IMR-90 (cell line): ENCODE results near the gene ROBO2. TPM values are rescaled to one million over a fixed set of nuclear protein-coding genes. Genes with fewer than 3 reads are reported as not detected.

ENCODE experiments used
- ATAC-seq: fragments of 200-7000 bp; cut with Tn5 transposase; 2 replicates; pipeline ENCODE4 v1.9.1; 2020; ENCODE audit warnings: low read depth, mild to moderate bottlenecking, moderate library complexity
- BruUV-seq: library from RNA; stranded (reverse); fragments of 400-500 nt; replicated peaks from 2 replicates; lab custom pipeline; 2021; lab: Mats Ljungman, UMichigan
- CTCF ChIA-PET: fragments of 300-600 bp; formaldehyde crosslinking; extraction: SDS; loops from one replicate; lab custom pipeline; 2021; ENCODE audit warnings: antibody characterized with exemption; lab: Yijun Ruan, JAX
- POLR2A ChIA-PET: fragments of 300-600 bp; sonication (Branson Sonifier 250); formaldehyde crosslinking; loops from one replicate; lab custom pipeline; 2022; ENCODE audit warnings: antibody characterized with exemption; ENCODE audit not compliant: unreplicated experiment; lab: Charles Lee
- DNase-seq: peaks from one replicate; pipeline ENCODE4 v3.0.0; 2013
- H2AFZ ChIP-seq: replicated peaks from 2 replicates; pipeline ENCODE3; 2013; ENCODE audit warnings: low read length, mild to moderate bottlenecking; ENCODE audit not compliant: poor library complexity
- H2AK5ac ChIP-seq: 2 replicates; pipeline ENCODE4 v1.6.1; 2013; ENCODE audit warnings: low read depth, low read length, inconsistent platforms
- H2AK9ac ChIP-seq: replicated peaks from 2 replicates; pipeline ENCODE3; 2013; ENCODE audit warnings: mild to moderate bottlenecking, low read depth, low read length, moderate library complexity; ENCODE audit not compliant: poor library complexity
- H2BK120ac ChIP-seq: 2 replicates; pipeline ENCODE4 v1.6.1; 2013; ENCODE audit warnings: low read depth, low read length, inconsistent platforms
- H2BK15ac ChIP-seq: 3 replicates; pipeline ENCODE4 v1.6.1; 2013; ENCODE audit warnings: low read depth, low read length, inconsistent platforms
- H2BK20ac ChIP-seq: 2 replicates; pipeline ENCODE4 v1.6.1; 2013; ENCODE audit warnings: low read depth, mild to moderate bottlenecking, inconsistent platforms, low read length, moderate library complexity
- H2BK5ac ChIP-seq: 2 replicates; pipeline ENCODE4 v1.6.1; 2013; ENCODE audit warnings: mild to moderate bottlenecking, low read depth, low read length, inconsistent platforms; ENCODE audit not compliant: poor library complexity, severe bottlenecking
- H3K14ac ChIP-seq: replicated peaks from 2 replicates; pipeline ENCODE4 v1.6.1; 2013; ENCODE audit warnings: low read depth, low read length, inconsistent platforms
- H3K18ac ChIP-seq: 2 replicates; pipeline ENCODE4 v1.6.1; 2013; ENCODE audit warnings: low read depth, low read length, control low read depth
- H3K23ac ChIP-seq: 2 replicates; pipeline ENCODE4 v1.6.1; 2013; ENCODE audit warnings: low read depth, low read length, inconsistent platforms
- H3K27ac ChIP-seq: 2 replicates; pipeline ENCODE4 v1.5.1; 2013; ENCODE audit warnings: mild to moderate bottlenecking, control low read depth, low read length; ENCODE audit not compliant: insufficient read depth
- H3K27me3 ChIP-seq: 2 replicates; pipeline ENCODE4 v1.6.1; 2013; ENCODE audit warnings: low read length; ENCODE audit not compliant: control insufficient read depth, insufficient read depth
- H3K36me3 ChIP-seq: 2 replicates; pipeline ENCODE4 v1.6.1; 2013; ENCODE audit warnings: low read length, mixed read lengths; ENCODE audit not compliant: control insufficient read depth, insufficient read depth
- H3K4ac ChIP-seq: 2 replicates; pipeline ENCODE4 v1.6.1; 2013; ENCODE audit warnings: low read depth, low read length, inconsistent platforms
- H3K4me1 ChIP-seq: 2 replicates; pipeline ENCODE4 v1.6.1; 2013; ENCODE audit warnings: low read length, mixed read lengths; ENCODE audit not compliant: control insufficient read depth, insufficient read depth
- H3K4me2 ChIP-seq: 2 replicates; pipeline ENCODE4 v1.6.1; 2013; ENCODE audit warnings: low read depth, mild to moderate bottlenecking, control low read depth, low read length, moderate library complexity
- H3K4me3 ChIP-seq: 2 replicates; pipeline ENCODE4 v1.5.1; 2013; ENCODE audit warnings: low read depth, mild to moderate bottlenecking, control low read depth, low read length, moderate library complexity; ENCODE audit not compliant: insufficient read depth
- H3K56ac ChIP-seq: 2 replicates; pipeline ENCODE4 v1.6.1; 2013; ENCODE audit warnings: low read length, inconsistent platforms; ENCODE audit not compliant: insufficient read depth; ENCODE audit errors: extremely low read depth
- H3K79me1 ChIP-seq, 2 experiments: 2 replicates each; pipeline ENCODE4 v1.6.1; 2013; ENCODE audit warnings: low read length in 2 of 2, inconsistent platforms in 1 of 2, low read depth in 1 of 2
- H3K9ac ChIP-seq: 2 replicates; pipeline ENCODE4 v1.6.1; 2013; ENCODE audit warnings: low read depth, low read length, control low read depth
- H3K9me1 ChIP-seq: 2 replicates; pipeline ENCODE4 v1.6.1; 2013; ENCODE audit warnings: low read length, inconsistent platforms; ENCODE audit not compliant: insufficient read depth
- H3K9me3 ChIP-seq: 2 replicates; pipeline ENCODE4 v1.6.1; 2013; ENCODE audit warnings: low read length; ENCODE audit not compliant: control insufficient read depth, insufficient read depth
- H4K20me1 ChIP-seq: 2 replicates; pipeline ENCODE4 v1.6.1; 2013; ENCODE audit warnings: low read length, inconsistent platforms; ENCODE audit not compliant: insufficient read depth
- H4K5ac ChIP-seq: 2 replicates; pipeline ENCODE4 v1.6.1; 2013; ENCODE audit warnings: mild to moderate bottlenecking, low read depth, low read length, control low read depth
- H4K8ac ChIP-seq, 2 experiments: 2 replicates each; pipeline ENCODE4 v1.6.1; 2013; ENCODE audit warnings: low read depth in 2 of 2, low read length in 2 of 2, control low read depth in 1 of 2, inconsistent platforms in 1 of 2
- H4K91ac ChIP-seq: 2 replicates; pipeline ENCODE4 v1.6.1; 2013; ENCODE audit warnings: low read depth, low read length, inconsistent platforms; ENCODE audit not compliant: insufficient read depth
- BHLHE40 ChIP-seq: fragments of 150-350 bp; IDR thresholded peaks from 2 replicates; pipeline ENCODE4 v1.6.1; 2016; ENCODE audit warnings: mild to moderate bottlenecking, low read depth, low read length
- CEBPB ChIP-seq: IDR thresholded peaks from 2 replicates; pipeline ENCODE4 v1.6.1; 2012; ENCODE audit warnings: low read depth, low read length, improper control_type of control experiment
- CHD1 ChIP-seq: IDR thresholded peaks from 2 replicates; pipeline ENCODE4 v1.6.1; 2012; ENCODE audit warnings: low read depth, low read length, improper control_type of control experiment
- CTCF ChIP-seq: conservative IDR thresholded peaks from 2 replicates; pipeline ENCODE4 v1.5.1; 2012; ENCODE audit warnings: mild to moderate bottlenecking, low read depth, low read length, improper control_type of control experiment
- ELK1 ChIP-seq: fragments of 150-350 bp; IDR thresholded peaks from 2 replicates; pipeline ENCODE4 v1.6.1; 2016; ENCODE audit warnings: low read depth, mild to moderate bottlenecking, low read length, moderate library complexity, borderline replicate concordance
- FOS ChIP-seq: fragments of 150-350 bp; IDR thresholded peaks from 2 replicates; pipeline ENCODE4 v1.6.1; 2016; ENCODE audit warnings: low read depth, low read length
- MAFK ChIP-seq: IDR thresholded peaks from 2 replicates; pipeline ENCODE4 v1.6.1; 2012; ENCODE audit warnings: low read depth, low read length, improper control_type of control experiment
- MAZ ChIP-seq: IDR thresholded peaks from 2 replicates; pipeline ENCODE4 v1.6.1; 2012; ENCODE audit warnings: low read depth, mild to moderate bottlenecking, low read length, improper control_type of control experiment, moderate library complexity, borderline replicate concordance
- MXI1 ChIP-seq: IDR thresholded peaks from 2 replicates; pipeline ENCODE4 v1.6.1; 2012; ENCODE audit warnings: low read depth, mild to moderate bottlenecking, low read length, moderate library complexity, borderline replicate concordance
- NFE2L2 ChIP-seq: fragments of 150-350 bp; IDR thresholded peaks from 2 replicates; pipeline ENCODE4 v1.6.1; 2016; ENCODE audit warnings: low read depth, mild to moderate bottlenecking, low read length
- POLR2A ChIP-seq: IDR thresholded peaks from 2 replicates; pipeline ENCODE4 v1.6.1; 2012; ENCODE audit warnings: mild to moderate bottlenecking, low read depth, low read length
- RAD21 ChIP-seq: IDR thresholded peaks from 2 replicates; pipeline ENCODE4 v1.6.1; 2012; ENCODE audit warnings: low read length, improper control_type of control experiment
- RCOR1 ChIP-seq: IDR thresholded peaks from 2 replicates; pipeline ENCODE4 v1.6.1; 2012; ENCODE audit warnings: mild to moderate bottlenecking, low read length, improper control_type of control experiment; ENCODE audit not compliant: insufficient replicate concordance
- RFX5 ChIP-seq: IDR thresholded peaks from 2 replicates; pipeline ENCODE4 v1.8.0; 2012; ENCODE audit warnings: low read depth, mild to moderate bottlenecking, low read length, moderate library complexity
- SMC3 ChIP-seq: fragments of 150-350 bp; IDR thresholded peaks from 2 replicates; pipeline ENCODE4 v1.6.1; 2016; ENCODE audit warnings: low read depth, mild to moderate bottlenecking, antibody characterized with exemption, low read length, moderate library complexity
- USF2 ChIP-seq: fragments of 150-350 bp; IDR thresholded peaks from 2 replicates; pipeline ENCODE4 v1.6.1; 2017; ENCODE audit warnings: mild to moderate bottlenecking, antibody characterized with exemption, low read length, low read depth
- WGBS, 2 experiments: methylation state at CpG; one replicate each; pipeline versions ENCODE4 v1.1.5 to v1.1.7; 2013; ENCODE audit warnings: missing lambda C conversion rate in 2 of 2; ENCODE audit not compliant: insufficient read length in 1 of 2; ENCODE audit errors: extremely low coverage in 2 of 2; 5-methylcytosine and 5-hydroxymethylcytosine counted together
- dilution Hi-C: fragments of 300-500 bp; cut with HindIII; formaldehyde crosslinking; loops from one replicate; pipeline ENCODE4 v1.14.3; 2018; ENCODE audit warnings: low sequenced_read_pairs; ENCODE audit not compliant: unreplicated experiment
- in situ Hi-C: fragments of 300-500 bp; cut with MboI; formaldehyde crosslinking; loops from 3 replicates; pipeline ENCODE4 v1.14.3; 2019; ENCODE audit warnings: low sequenced_read_pairs, inconsistent platforms, mixed read lengths
- intact Hi-C: fragments of 100-400 bp; cut with micrococcal nuclease; formaldehyde crosslinking; loops from 2 replicates; pipeline ENCODE4 v1.10.0; 2022
- polyA plus RNA-seq, 3 experiments: library from polyadenylated mRNA; depleted of rRNA; stranded (reverse); fragments of >200 nt; gene quantifications; 2 replicates each; pipeline ENCODE4 v1.2.3, GENCODE V29; 2012; ENCODE audit warnings: low replicate concordance in 1 of 3
- total RNA-seq: library from RNA; depleted of rRNA; stranded (reverse); fragments of >200 nt; gene quantifications from 2 replicates; pipeline ENCODE4 v1.2.3, GENCODE V29; 2012

The ROBO2 gene
- total and polyA plus RNA-seq, 2 of the 4 experiments (the other 2 are of a cell fraction) = 9.3 to 14.5 TPM

- dilution Hi-C loops = no loop called here
- Histone ChIP-seq H2BK20ac (no peak overlapping the region), H3K36me3 (no peaks in the 10 kb centered on the region), H2BK5ac (no peak overlapping the region), H3K27ac (no peak overlapping the region), H4K8ac (no peak overlapping the region), H3K14ac (no peak overlapping the region), H4K20me1 (no peaks in the 10 kb centered on the region), H3K27me3 (no peaks in the 10 kb centered on the region), H3K79me1 (no peaks in the 10 kb centered on the region), H2BK15ac (no peak overlapping the region), H3K23ac (no peak overlapping the region), H3K56ac (no peak overlapping the region), H3K4ac (no peak overlapping the region), H3K9ac (no peak overlapping the region), H4K91ac (no peak overlapping the region), H3K4me2 (no peak overlapping the region), H3K18ac (no peak overlapping the region), H3K4me3 (no peak overlapping the region), H2BK120ac (no peak overlapping the region), H2AFZ (no peak overlapping the region), H3K4me1 (no peaks in the 10 kb centered on the region), H2AK5ac (no peak overlapping the region), H4K5ac (no peak overlapping the region), H2AK9ac (no peak overlapping the region), H3K9me3 (no peaks in the 10 kb centered on the region), H3K9me1 (no peaks in the 10 kb centered on the region)
- intact Hi-C loops = loop anchor here (10.0 kb wide), 1 partner anchor 867 kb away; no protein-coding TSS in a partner anchor
- BruUV-seq = no TSS peak
- WGBS, 2 experiments = no CpG with 5 or more reads among the region's 5 CpGs
- DNase-seq = no peak
- ATAC-seq = no peak
- no peak for TF ChIP-seq SMC3
- TF ChIP-seq CTCF = no peak
- TF ChIP-seq RAD21 = no peak
- no peak for TF ChIP-seq ELK1
- TF ChIP-seq POLR2A = no peak
- no peak for TF ChIP-seq RFX5
- no peak for TF ChIP-seq CHD1
- TF ChIP-seq MAFK = no peak
- TF ChIP-seq BHLHE40 = no peak
- TF ChIP-seq MXI1 = no peak
- TF ChIP-seq MAZ = no peak
- TF ChIP-seq USF2 = no peak
- TF ChIP-seq CEBPB = no peak
- no peak for TF ChIP-seq FOS
- no peak for TF ChIP-seq RCOR1
- no peak for TF ChIP-seq NFE2L2
- ChIA-PET CTCF (interaction anchor here (1.0 kb wide), 1 partner anchor 18 kb away, joined by 3 read pairs; no protein-coding TSS in a partner anchor), POLR2A (no interaction called here)
- in situ Hi-C loops = no loop called here
These were observed 298.3 kb downstream of the ROBO2 start for GRCh38 chr3:77338195-77338594.
